Colonic mucosa (tissue), 4 donors: Measurements from ENCODE around the gene RASSF7. TPM values are rescaled to one million over a fixed set of nuclear protein-coding genes. Genes with fewer than 3 reads are reported as not detected.

Experiments
- DNase-seq: peaks from one replicate; pipeline ENCODE4 v3.0.0-alpha.2; 2020
- H3K27ac ChIP-seq: fragments of 200-600 bp; one replicate; pipeline ENCODE4 v1.8.0; 2021
- H3K27me3 ChIP-seq: fragments of 200-600 bp; one replicate; pipeline ENCODE4 v1.8.0; 2021
- H3K36me3 ChIP-seq: fragments of 200-600 bp; one replicate; pipeline ENCODE4 v1.8.0; 2021
- H3K4me1 ChIP-seq: fragments of 200-600 bp; one replicate; pipeline ENCODE4 v1.8.0; 2021; ENCODE audit warnings: mild to moderate bottlenecking
- H3K4me3 ChIP-seq: fragments of 200-600 bp; one replicate; pipeline ENCODE4 v1.8.0; 2021
- H3K9ac ChIP-seq, 2 donors: one replicate each; pipeline ENCODE4 v1.7.0; 2013; ENCODE audit warnings: control low read depth in 2 of 2, low read depth in 2 of 2, low read length in 2 of 2
- H3K9me3 ChIP-seq: fragments of 200-600 bp; one replicate; pipeline ENCODE4 v1.8.0; 2021
- CTCF ChIP-seq: fragments of 200-600 bp; IDR thresholded peaks from one replicate; pipeline ENCODE4 v1.8.0; 2022; ENCODE audit warnings: antibody characterized with exemption, mild to moderate bottlenecking
- intact Hi-C: fragments of 100-400 bp; cut with DNase I; formaldehyde crosslinking; loops from one replicate; pipeline ENCODE4 v1.14.1; 2022
- total RNA-seq, 2 donors: library from RNA; stranded (reverse); fragmentation: NEBNext Ultra II Directional in 1 of 2; extraction: Animal tissue kit (Norgen Biotek cat#: 25700) in 1 of 2; gene quantifications; one replicate each; pipeline ENCODE4 v1.2.1, GENCODE V29; 2021
- donor health status: healthy.
- donor health status: DM: no; HTN: no; CAD: no.
- donor health status: DM: no; HTN: no; CAD: no.

The RASSF7 gene
- total RNA-seq, 2 donors from 2014 or later = 108 to 139 TPM

GRCh38 chr11:584287-584686, 23.5 kb downstream of the RASSF7 start:
- no peak for TF ChIP-seq CTCF
- Histone ChIP-seq H3K4me3 (no peak overlapping the region), H3K4me1 (no peaks in the 10 kb centered on the region), H3K36me3 (peaks cover 12% of the 10 kb centered on the region), H3K9ac (no peak overlapping the region), H3K27me3 (no peaks in the 10 kb centered on the region), H3K27ac (no peak overlapping the region), H3K9me3 (no peaks in the 10 kb centered on the region)
- no peak for DNase-seq
- intact Hi-C loops = no loop called here

GRCh38 chr11:586376-587316, 25.9 kb downstream of the RASSF7 start:
- Histone ChIP-seq H3K9me3 (no peaks in the 10 kb centered on the region), H3K27ac (no peak overlapping the region), H3K9ac (no peak overlapping the region)

GRCh38 chr11:587546-587945, 26.8 kb downstream of the RASSF7 start:
- no peaks in the 10 kb centered on the region for H3K4me1 ChIP-seq
- no peaks in the 10 kb centered on the region for H3K27me3 ChIP-seq
- no peak for DNase-seq
- H3K36me3 ChIP-seq = peaks cover 13% of the 10 kb centered on the region
- no peaks in the 10 kb centered on the region for H3K9me3 ChIP-seq
- no peak overlapping the region for H3K27ac ChIP-seq
- no peak overlapping the region for H3K4me3 ChIP-seq
- no peak for TF ChIP-seq CTCF
- intact Hi-C loops = no loop called here
- H3K9ac ChIP-seq = no peak overlapping the region

More at GRCh38 chr11:586376-587316, 25.9 kb downstream of the RASSF7 start:
- Histone ChIP-seq H3K36me3 (peaks cover 12% of the 10 kb centered on the region), H3K4me1 (no peaks in the 10 kb centered on the region), H3K4me3 (no peak overlapping the region), H3K27me3 (no peaks in the 10 kb centered on the region)
- TF ChIP-seq CTCF = no peak
- intact Hi-C loops = no loop called here
- no peak for DNase-seq

GRCh38 chr11:587978-588380, 27.2 kb downstream of the RASSF7 start:
- no peak for TF ChIP-seq CTCF
- Histone ChIP-seq H3K4me1 (no peaks in the 10 kb centered on the region), H3K9me3 (no peaks in the 10 kb centered on the region), H3K4me3 (no peak overlapping the region), H3K36me3 (peaks cover 17% of the 10 kb centered on the region), H3K27ac (no peak overlapping the region), H3K9ac (no peak overlapping the region), H3K27me3 (no peaks in the 10 kb centered on the region)
- intact Hi-C loops = no loop called here
- DNase-seq = no peak

GRCh38 chr11:589798-590197, 29.0 kb downstream of the RASSF7 start:
- TF ChIP-seq CTCF = no peak
- Histone ChIP-seq H3K36me3 (peaks cover 25% of the 10 kb centered on the region), H3K9ac (no peak overlapping the region), H3K4me3 (no peak overlapping the region), H3K4me1 (no peaks in the 10 kb centered on the region), H3K27me3 (no peaks in the 10 kb centered on the region), H3K27ac (no peak overlapping the region), H3K9me3 (no peaks in the 10 kb centered on the region)
- DNase-seq = no peak
- intact Hi-C loops = no loop called here
